ENCODE data around the gene CRABP1.

The CRABP1 gene

DNA sequence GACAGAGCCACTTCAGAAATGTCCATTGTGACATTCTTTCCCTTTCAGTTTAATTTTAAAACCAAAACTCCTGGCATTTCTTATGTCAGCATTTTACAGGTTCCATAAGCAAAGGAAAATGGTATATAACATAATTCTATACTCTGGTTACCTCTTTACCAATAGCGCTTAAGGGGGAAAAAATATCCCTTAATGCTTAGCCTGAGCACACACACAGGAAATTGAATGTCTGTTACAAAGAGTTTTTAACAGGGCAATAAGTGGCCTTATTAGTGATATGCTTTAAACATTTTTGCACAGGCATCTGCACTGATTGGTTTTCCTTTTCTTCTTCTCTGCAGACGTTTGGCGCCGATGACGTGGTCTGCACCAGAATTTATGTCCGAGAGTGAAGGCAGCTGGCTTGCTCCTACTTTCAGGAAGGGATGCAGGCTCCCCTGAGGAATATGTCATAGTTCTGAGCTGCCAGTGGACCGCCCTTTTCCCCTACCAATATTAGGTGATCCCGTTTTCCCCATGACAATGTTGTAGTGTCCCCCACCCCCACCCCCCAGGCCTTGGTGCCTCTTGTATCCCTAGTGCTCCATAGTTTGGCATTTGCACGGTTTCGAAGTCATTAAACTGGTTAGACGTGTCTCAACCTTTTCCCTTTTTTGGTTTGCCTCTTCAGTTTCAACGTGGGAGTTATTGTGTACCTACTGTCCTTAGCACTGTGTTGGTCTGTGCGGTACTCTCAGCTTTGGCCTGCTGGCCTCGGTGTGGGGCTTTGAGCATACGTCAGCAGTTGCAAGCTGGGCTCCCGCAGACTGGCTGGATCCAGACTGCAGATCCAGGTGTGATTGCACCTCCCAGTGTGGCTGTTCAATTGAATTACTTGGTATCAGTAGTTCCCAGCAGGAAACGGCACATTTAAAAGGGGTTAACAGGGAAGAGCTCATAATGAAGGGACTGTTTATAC is 7.7 kb downstream of the CRABP1 start:
- no peak for DNase-seq (ENCODE audit: low read depth in 3 of 3)

DNA sequence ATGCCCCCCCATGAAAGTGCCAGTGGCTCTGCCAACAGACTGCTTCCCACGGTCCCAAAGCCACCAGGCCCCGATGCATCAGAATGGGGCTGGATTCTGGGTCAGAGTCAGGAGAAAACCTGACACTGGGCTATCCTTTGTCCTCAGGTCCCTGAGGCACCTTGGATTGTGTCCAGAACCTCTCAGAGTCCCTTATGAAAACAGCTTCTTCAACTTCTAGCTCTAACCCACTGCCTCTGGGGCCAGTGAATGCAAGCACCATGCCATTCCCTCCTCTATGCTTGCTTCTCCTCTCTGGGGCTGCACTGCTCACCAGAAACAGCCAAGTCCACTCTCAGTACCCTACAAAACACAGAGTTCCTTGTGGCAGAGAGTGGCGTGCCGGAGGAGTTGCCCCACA is 9.9 kb downstream of the CRABP1 start:
- no peak for DNase-seq (ENCODE audit: low read depth in 3 of 3)

DNA sequence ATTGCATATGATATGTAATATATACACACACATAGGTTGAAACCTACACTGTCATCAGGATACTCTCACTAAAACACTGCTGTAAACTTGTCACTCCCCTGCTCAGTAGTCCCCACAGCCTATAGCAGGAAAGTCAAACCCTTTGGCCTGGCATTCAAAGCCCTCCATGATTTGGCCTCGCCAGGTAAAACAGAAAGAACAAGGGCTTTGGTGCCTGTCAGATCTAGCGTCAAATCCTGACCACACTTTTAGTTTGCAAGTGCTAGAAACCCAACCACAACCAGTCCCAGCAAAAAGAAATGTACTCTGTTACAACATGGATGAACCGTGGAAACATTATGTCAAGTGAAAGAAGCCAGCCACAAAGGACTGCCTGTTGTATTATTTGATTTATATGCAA is 11.4 kb downstream of the CRABP1 start:
- no peak for DNase-seq (ENCODE audit: low read depth in 3 of 3)

DNA sequence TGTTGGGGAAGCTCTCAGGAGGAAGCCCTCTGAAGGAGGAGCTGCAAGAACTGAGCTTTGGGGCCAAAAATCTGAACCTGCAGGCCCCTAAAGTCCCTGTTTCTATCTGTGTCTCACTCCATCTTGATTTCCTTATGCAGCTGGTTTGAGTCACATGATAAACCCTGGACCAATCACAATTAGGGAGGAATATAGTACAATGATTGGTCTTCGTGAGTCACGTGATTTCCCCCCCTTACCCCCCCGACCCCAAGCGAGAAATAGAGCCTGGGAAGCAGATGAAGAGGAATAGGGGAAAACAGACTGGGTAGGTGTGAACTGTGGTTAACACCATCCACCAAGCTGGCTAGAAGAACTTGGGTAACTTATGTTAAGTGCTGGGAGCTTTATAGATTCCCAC is 12.9 kb downstream of the CRABP1 start:
- no peak for DNase-seq (ENCODE audit: low read depth in 3 of 3)

DNA sequence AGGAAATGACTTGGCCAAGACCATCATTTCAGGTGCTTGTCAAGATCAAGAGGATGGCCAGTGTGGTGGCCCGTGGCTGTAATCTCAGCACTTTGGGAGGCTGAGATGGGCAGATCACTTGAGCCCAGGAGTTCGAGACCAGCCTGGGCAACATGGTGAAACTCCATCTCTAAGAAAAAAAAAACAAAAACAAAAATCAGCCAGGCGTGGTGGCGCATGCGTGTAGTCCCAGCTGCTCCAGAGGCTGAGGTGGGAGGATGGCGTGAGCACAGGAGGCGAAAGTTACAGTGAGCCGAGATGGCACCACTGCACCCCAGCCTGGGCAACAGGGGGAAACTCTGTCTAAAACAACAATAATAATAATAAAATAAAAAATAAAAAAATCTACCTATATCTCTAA is 15.0 kb downstream of the CRABP1 start:
- no peak for DNase-seq (ENCODE audit: low read depth in 3 of 3)

DNA sequence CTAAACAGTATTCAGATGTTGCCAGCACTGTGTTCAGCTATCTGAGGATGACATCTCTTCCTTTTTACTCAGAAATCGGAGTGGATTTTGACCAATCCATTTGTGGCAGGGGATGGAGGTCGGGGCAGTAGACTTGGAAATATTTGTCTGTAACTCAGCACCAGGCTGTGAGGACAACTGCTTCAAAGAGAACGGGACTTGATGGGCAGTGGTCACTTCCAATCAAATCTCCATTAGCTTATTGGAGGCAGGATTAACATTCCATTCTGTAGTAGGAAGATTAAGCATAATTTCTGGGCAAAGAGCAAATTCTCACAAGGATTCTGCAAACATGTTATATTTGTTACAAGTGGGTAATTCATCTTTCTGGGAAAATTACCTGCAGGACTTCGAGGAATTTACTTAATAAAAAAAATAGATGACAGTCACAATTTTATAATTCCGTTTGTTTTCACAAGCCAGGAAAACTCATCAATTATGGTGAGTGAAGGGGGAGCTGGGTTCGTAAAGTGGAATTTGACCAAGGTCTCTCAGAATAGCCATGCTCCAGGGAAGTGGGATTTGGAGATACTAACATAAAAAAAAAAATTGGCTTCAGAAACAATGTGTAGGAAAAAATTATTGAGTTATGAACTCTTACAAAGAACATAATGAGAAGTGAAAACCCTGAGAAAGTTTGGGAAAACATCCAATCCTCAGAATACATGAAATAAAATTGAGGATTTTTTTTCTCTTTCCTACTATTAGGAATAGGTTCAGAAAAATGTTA is 18.1 kb downstream of the CRABP1 start:
- no peak for DNase-seq (ENCODE audit: low read depth in 3 of 3)

DNA sequence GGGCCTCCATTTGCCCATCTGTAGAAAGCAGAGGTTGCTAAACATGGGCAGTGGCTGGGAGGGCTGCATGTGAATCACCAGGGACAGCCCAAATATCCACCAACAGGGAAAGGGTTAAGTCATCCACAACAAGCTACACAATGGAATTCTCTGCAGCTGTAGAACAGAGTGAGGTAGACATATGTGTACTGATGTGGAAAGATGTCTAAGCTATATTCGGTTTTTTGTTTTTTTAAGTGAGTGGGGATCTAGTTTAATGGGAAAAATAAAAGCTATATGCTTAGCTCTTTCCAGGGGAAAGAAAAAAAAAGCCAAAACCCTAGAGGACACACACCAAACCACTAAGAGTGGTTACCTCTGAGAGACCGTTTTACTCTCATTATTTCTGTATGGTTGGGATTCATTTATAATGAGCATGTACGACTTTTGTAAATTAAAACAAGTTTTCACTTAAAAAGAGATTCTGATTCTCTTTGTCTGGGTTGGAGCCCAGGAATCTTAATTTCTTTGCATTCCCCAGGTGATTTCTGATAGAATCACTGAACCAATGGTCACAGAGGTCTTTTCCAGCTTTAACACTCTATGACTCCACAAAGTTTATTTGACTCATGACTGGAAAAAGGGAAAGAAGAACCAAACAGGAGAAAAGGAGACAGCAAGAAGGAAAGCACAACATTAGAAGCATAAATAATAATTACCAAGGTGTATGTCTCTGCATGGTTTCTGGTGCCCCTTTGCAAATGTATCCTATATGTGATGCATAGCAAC is 19.1 kb downstream of the CRABP1 start:
- DNase-seq (ENCODE audit: low read depth in 3 of 3), result no peak

DNA sequence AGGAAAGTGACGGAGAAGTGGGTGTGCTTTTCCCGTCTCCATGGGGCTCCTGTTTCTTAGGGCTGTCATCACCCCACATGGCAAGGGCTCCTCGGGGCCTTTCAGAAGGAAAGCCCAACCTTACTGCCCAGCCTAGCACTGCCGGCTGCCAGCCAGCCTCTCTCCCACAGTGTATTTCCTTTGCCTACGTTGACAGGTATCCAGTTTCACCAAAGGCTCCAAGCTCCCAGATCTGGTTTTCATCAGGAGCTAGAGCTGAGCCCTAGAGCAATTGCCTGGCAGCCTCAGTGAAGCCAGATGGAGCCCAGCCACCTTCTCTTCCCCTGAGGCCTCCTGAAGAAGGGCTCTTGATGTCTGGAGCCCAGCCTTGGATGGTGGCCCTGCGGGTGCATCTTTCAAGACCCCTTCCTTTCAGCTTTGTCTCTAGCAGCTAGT is 20.2 kb downstream of the CRABP1 start:
- DNase-seq (ENCODE audit: low read depth in 3 of 3), result no peak

DNA sequence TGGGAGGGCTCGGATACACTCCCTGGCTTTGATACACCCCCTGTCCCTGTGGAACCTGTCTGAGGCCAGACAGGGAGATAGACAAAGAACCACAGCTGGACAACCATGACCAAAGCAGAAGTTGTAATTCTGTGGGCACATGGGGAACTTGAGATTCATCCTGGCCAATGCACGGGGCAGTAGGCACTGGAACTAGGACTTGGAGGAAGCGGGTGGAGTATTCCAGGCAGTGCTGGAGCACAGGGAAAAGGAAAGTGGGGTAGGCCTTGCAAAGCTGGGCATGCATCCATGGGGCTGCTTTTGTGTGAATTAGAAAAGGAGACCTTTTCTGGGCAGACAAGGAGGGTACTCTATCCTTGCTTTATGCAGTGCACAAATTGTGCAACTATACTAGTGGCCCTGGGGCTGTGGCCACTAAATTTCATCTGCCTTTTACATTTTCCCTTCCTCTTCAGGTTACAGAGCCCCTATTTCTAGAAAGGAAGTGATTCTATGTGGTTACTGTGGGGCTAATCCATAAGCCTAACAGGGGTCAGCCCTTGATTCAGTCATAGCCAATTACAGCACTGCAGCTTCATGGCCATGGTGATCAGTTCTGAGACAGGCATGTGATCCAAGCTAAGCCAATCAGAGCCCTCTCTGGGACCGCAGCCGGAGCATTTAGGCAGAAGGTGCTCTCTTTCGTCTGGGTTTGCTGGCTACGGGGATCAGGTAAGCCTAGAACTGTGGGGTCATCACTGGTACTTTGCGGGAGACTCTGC is 21.0 kb downstream of the CRABP1 start:
- no peak for DNase-seq (ENCODE audit: low read depth in 3 of 3)

DNA sequence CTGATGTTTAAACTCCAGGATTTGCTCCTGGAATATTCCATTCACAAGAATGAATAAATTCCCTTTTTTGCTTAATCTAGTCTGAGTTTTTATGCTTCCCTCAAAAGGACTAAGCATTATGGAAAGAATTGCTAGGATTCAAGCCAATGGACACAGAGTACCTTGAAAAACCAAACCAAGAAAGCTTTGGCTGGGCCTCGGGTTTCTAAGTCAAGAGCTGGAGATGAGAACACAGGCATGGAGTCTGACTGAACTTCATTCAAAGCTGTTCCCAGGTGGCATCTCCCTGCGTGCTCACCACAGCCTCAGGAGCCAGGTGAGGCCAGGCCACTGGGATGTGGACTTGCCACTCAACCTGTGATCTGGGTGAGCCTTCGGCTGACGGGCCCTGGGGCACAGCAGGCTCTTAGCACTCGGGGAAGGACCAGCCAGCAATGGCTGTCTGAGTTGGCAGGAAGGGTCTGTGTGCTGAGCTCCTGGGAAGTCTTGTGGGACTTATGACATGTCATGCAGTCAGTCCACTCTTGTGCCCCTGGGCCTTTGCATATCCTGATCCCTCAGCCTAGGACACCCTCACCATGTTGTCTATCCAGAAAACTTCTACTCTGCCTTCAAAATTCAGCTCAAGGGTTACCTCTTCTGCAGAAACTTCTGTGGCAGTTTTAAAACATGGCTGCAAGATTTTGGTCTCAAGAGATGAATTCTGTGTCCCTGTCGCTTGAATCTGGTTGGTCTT is 21.8 kb downstream of the CRABP1 start:
- no peak for DNase-seq (ENCODE audit: low read depth in 3 of 3)

DNA sequence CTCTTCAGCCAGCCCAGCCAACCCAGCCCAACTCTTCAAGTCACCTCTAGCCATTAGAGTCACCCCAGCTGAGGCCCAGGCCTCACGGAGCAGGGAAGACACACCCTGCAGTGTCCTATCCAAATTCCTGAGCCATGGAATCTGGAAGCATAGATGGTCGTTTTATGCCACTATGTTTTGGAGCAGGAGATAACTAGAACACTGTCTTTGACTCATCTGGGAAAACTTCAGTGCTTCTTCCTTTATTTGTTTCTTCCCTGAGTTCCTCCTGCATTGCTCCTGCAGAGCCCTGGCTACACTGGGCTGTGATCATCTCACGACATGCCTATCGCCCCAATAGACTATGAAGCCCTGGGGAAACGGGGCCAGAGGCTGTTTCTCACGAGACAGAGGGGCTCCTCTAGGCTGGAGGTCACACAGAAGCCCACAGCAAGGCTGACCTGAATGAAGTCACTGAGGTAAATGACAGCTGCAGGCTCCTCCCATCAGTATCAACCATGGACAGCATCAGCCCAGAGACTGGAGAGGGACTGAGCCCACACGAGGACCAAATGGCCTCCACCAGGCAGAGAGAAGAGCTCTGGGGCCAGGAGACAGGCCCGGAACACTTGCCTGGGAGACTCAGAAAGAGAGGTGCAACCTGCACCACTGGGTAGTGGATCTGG is 22.7 kb downstream of the CRABP1 start:
- no peak for DNase-seq (ENCODE audit: low read depth in 3 of 3)

DNA sequence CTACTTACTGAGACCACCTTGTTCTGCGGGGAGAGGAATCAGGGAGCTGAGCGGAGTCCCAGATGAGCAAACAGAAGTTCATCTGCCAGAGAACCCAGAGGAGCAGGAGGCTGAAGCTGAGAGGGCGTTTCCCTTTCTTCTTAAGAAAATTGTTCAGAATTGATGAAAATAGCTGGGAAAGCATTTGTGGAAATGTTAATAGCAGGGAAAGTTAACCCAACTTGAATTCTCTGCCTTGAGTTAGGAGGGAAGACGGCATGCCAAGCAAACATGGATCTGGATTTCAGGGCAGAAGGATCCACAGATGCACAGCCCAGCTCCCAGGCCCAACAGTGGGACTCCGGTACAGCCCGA is 23.2 kb downstream of the CRABP1 start:
- no peak for DNase-seq (ENCODE audit: low read depth in 3 of 3)

DNA sequence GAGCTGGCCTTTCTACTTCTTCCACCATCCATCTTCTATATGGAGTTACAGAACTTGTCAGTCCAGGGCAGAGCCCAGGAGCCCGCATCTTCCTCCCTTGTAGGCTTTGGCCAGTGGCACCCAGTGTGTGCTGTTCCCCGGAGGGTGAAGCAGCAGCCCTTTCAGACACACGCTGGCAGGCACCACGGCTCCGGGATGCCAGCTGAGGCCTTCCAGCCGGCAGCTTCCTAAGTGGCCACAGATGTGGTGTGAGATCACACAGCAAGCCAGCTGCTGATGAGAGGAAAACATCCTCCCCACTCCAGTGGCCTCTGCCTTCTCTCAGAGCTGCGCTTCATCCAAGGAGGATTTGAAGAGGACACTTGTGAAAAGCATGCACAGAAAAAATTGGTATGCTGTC is 24.1 kb downstream of the CRABP1 start:
- DNase-seq (ENCODE audit: low read depth in 3 of 3), result no peak

DNA sequence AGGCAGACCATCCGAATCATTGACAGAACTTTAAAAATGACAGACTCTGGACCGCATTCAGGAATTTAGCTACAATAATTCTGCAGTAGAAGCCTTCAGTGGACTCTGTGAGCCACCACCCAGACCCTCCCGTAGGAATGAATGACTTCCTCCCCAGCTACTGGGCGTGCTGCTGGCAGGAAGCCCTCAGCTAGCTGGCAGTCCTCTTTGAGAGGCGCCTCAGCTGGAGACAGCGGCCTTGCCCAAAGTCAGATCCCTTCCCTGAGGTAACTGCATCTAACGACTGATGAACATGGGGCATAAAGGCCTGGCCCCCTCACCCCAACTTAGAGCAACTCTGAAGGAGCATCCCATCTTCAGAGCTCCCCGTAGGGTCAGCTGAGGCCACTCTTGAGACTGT is 25.8 kb downstream of the CRABP1 start:
- DNase-seq (ENCODE audit: low read depth in 3 of 3), result no peak

DNA sequence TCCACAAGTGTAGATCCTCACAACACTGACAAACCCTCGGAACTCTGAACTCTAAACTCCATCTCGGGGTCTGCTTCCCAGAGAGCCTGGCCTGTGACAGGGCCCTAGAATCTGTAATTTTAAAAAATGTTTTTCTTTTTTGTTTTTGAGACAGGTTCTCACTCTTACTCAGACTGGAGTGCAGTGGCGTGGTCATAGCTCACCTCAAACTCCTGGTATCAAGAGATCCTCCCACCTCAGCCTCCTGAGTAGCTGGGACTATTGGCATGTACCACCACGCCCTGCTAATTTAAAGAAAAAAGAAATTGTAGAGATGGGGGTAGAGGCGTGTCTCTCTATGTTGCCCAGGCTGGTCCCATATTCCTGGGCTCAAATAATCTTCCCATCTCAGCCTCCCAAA is 26.2 kb downstream of the CRABP1 start:
- no peak for DNase-seq (ENCODE audit: low read depth in 3 of 3)

DNA sequence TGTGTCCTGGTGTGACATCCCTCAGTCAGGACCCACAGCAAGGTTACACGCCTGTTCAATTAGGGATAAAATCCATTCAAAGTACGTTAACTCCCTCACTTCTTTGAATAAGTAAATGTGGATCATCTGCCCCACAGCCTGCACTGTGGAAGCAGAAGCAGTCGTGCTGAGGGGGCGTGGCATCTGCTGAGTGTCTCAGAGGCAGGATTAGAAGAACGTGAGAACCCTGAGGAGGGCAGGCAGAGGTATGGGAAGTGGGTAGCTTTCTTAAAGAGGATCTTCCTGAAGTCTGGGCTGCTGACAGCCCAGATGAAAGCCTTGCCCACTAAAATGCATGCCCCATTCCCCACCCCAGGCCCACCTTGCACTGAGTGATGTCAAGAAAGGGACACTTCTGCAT is 28.5 kb downstream of the CRABP1 start:
- DNase-seq (ENCODE audit: low read depth in 3 of 3), result no peak

DNA sequence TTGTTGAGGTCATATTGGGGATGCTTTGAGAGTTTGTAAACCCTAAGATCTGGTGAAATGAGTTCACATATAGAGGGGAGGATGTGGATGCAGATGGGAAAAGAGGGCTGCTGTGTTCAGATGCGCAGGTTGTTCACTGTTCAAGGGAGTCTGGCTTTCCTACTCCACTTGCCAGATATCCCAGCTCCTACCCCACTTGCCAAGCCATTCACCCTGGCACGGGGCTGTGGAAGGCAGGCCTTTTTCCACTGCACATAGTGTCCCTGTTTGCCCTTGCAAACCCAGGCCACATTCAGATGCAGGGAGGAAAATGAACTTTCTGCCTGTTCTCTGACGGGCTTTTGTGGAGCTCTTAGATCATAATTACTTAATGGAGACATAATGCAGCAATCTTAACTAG is 29.0 kb downstream of the CRABP1 start:
- no peak for DNase-seq (ENCODE audit: low read depth in 3 of 3)

DNA sequence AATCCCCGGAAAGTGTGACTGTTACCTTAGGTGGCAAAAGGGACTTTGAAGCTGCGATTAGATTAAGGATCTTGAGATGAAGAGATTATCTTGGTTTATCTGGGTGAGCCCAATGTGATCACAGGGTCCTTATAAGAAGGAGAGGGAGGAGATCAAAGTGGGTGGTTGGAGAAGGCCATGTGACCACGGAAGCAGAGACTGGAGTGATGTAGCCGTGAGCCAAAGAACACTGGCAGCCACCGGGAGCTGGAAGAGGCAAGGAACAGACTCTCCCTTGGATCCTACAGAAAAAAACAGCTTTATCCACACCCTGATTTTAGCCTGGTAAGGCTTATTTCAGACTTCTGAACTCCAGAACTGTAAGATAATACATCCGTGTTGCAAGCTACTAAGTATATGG is 29.9 kb downstream of the CRABP1 start:
- DNase-seq (ENCODE audit: low read depth in 3 of 3), result no peak

DNA sequence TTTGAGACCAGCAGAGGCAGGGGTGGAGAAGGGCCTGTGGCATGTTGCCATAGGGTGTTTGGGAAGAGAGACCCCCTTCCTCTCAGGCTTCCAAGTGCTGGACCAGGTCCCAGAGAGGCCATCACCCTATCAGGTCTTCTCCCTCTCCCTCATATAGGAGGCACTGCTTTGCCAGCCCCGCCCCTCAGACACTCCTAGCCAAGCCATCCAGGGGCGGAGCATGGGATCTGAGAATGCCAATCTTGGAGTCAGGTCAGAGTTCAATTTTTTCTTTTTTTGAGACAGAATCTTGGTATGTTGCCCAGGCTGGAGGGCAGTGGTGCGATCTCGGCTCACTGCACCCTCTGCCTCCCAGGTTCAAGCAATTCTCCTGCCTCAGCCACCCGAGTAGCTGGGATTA is 32.7 kb downstream of the CRABP1 start:
- DNase-seq (ENCODE audit: low read depth in 3 of 3), result no peak
